Activated T-cell treated with anti-CD3 and anti-CD28 coated beads, Interleukin-2, amount 50 U/mL, for 1 hour (primary cell): ENCODE measurements around the gene ETAA1.

ENCODE experiments used
- DNase-seq: peaks from one replicate; pipeline ENCODE4 v3.0.0-alpha.2; 2020

Gene ETAA1

DNA sequence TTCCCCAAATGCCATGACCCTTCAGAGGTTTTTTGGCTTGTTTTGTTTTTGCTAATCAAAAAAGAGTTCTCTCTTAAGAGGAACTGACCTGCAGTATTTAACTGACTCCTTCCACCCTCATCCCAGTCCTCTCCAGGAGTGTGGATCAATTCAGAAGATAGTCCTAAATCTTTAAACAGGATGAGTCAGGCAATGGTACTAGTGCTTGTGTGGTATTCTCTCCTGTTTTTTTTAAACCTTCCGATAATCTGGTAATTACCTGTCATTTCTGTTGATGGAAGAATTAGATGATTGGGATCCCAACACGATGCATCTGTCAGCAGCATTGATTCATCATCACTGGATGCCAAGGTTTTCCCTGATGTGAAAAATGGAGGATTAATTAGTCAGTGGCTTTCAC, 41.2 kb downstream of the ETAA1 start:
- no peak for DNase-seq

GRCh38 chr2:67445652-67446268, 48.6 kb downstream of the ETAA1 start:
- no peak for DNase-seq

DNA sequence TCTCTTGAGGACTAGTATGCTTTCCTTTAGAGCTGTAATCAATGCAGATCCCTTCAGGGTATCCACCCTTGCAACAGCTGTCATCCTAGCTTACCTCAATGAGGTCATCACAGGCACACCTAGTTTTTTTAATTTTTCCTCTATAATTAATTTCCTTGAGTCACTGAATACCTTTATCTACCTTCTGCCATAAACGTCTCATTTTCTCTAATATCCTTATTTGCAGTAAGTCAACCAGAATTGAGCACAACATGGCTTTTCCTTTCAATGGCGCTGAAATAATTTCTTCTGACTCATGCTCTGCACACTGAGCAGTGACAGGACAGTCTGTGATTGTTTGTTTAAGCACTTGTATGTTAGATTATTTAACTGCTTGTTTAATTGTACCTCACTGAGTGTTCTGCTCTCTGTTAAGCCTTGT, 49.4 kb downstream of the ETAA1 start:
- DNase-seq: no peak

- no peak for DNase-seq
Measured at GRCh38 chr2:67448648-67449047, 51.5 kb downstream of the ETAA1 start.

DNA sequence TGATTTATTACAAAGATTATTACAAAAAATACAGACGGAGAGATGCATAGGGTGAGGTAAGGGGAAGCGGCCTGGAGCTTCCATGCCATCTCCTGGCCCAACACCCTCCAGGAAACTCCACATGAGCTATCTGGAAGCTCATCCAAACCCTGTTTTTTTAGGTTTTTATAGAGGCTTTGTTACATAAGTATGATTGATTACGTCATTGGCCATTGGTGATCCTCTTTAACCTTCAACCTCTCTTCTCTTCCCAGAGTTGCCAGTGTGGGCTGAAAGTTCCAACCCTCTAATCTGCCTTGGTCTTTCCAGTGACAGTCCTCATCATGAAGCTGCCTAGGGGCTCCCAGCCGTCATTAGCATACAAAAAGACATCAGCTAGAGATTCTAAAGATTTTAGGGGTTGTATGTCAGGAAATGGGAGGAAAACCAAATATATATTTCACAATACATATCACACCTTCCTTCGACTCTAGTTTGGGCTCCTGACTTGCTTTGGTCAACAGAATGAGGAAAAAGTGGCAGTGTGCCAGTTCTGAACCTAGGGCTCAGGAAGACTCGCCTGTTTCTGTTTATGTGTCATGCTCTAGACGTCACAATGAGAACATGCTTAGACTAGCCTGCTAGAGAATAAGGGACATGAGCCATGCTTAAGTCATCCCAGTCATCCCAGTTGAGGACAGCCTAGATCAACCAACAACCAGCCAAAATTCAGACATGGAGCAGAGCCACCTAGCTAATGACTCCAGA, 54.1 kb downstream of the ETAA1 start:
- DNase-seq: no peak

GRCh38 chr2:67453310-67453709, 56.2 kb downstream of the ETAA1 start:
- no peak for DNase-seq

- DNase-seq: no peak
Measured at GRCh38 chr2:67455219-67456142, 58.3 kb downstream of the ETAA1 start.

DNA sequence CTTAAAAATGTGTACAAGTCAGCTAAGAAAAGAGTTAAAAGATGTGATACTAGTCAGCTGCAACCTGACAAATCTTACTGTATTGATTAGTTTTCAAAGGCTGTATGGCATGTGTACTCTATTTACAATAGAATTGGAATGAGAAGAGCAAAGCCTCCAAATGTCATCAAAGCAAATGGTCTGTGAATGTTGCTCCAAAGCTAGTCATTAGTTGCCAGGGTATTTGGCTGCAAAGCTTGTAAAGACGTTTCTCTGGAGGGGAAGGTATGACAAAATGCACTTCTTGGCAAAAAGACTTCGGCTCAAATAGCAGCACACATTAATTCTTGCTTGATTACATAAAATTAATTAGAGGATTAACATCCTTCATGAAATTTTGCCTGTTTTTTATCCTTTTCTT, 59.3 kb downstream of the ETAA1 start:
- DNase-seq: no peak

DNA sequence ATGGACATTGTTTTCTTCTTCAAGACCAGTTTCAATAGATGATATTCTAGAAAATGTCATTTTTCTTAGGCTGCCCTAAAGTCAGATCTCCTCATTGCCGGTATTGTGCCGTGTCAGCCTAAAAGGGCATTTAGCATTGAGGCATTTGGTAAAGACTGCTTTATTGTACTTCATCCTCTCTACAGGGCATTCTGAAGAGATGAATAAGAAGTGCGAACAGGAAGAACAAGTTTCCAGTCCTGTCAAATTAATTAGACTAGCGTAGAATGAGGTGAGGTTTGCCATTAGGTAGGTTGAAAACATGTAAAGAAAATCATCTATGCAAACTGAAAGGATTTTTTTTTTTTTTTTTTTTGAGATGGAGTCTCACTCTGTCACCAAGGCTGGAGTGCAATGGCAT, 60.6 kb downstream of the ETAA1 start:
- no peak for DNase-seq

- no peak for DNase-seq
Measured at GRCh38 chr2:67459761-67460160, 62.6 kb downstream of the ETAA1 start.
